ENCODE measurements around the gene SFMBT1.

- TF ChIP-seq, protein P1, sequence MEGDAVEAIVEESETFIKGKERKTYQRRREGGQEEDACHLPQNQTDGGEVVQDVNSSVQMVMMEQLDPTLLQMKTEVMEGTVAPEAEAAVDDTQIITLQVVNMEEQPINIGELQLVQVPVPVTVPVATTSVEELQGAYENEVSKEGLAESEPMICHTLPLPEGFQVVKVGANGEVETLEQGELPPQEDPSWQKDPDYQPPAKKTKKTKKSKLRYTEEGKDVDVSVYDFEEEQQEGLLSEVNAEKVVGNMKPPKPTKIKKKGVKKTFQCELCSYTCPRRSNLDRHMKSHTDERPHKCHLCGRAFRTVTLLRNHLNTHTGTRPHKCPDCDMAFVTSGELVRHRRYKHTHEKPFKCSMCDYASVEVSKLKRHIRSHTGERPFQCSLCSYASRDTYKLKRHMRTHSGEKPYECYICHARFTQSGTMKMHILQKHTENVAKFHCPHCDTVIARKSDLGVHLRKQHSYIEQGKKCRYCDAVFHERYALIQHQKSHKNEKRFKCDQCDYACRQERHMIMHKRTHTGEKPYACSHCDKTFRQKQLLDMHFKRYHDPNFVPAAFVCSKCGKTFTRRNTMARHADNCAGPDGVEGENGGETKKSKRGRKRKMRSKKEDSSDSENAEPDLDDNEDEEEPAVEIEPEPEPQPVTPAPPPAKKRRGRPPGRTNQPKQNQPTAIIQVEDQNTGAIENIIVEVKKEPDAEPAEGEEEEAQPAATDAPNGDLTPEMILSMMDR (conservative IDR thresholded peaks at IDR 0.05; ENCODE audit: low read length) = no peak
- TF ChIP-seq EZH2phosphoT487 (IDR thresholded peaks at IDR 0.05; ENCODE audit: borderline replicate concordance, low read depth, low read length) = no peak
These were observed 128.8 kb downstream of the SFMBT1 start for GRCh38 chr3:52917044-52917443.

Measured in OCI-LY7 (cell line).